HCT116 (cell line): Measurements from ENCODE around the gene KLF2. TPM values are rescaled to one million over a fixed set of nuclear protein-coding genes. Genes with fewer than 3 reads are reported as not detected.

ENCODE experiments used
- ATAC-seq: fragments of 200-7000 bp; cut with Tn5 transposase; 2 replicates; pipeline ENCODE4 v1.9.1; 2020; ENCODE audit warnings: mild to moderate bottlenecking, moderate library complexity
- BruUV-seq: library from RNA; stranded (reverse); fragments of 400-500 nt; replicated peaks from 2 replicates; lab custom pipeline; 2021; lab: Mats Ljungman, UMichigan
- CTCF ChIA-PET: fragments of 300-600 bp; sonication (Branson Sonifier 250); formaldehyde crosslinking; loops from one replicate; lab custom pipeline; 2021; ENCODE audit warnings: antibody characterized with exemption; lab: Charles Lee
- POLR2A ChIA-PET: fragments of 300-600, 350-600 bp; sonication (Branson Sonifier 250); formaldehyde crosslinking; loops from one replicate; lab custom pipeline; 2021; ENCODE audit warnings: antibody characterized with exemption; lab: Charles Lee
- RAD21 ChIA-PET, 2 experiments: fragments of 300-600 bp; sonication (Branson Sonifier 250); formaldehyde crosslinking; loops; one replicate each; lab custom pipeline; 2023; ENCODE audit warnings: low total read pairs in 2 of 2; ENCODE audit not compliant: uncharacterized antibody in 2 of 2, unreplicated experiment in 2 of 2, low non-redundant PET in 1 of 2; lab: Charles Lee
- DNase-seq: peaks from one replicate; pipeline ENCODE4 v3.0.0-alpha.2; 2010; ENCODE audit warnings: low read depth, low spot score
- H2AFZ ChIP-seq: fragments of 200-600 bp; shearing (Covaris generic), sonication (generic); 2 replicates; pipeline ENCODE4 v1.6.1; 2017; ENCODE audit warnings: low read depth, mixed run types, mixed read lengths, antibody characterized with exemption, low read length; ENCODE audit not compliant: poor library complexity, severe bottlenecking
- H3K27ac ChIP-seq: 2 replicates; pipeline ENCODE4 v1.5.1; 2012; ENCODE audit warnings: low read depth, low read length
- H3K27me3 ChIP-seq: fragments of 200-600 bp; sonication (generic); 2 replicates; pipeline ENCODE4 v1.6.1; 2016; ENCODE audit warnings: mixed run types, low read length, mixed read lengths; ENCODE audit not compliant: insufficient read depth
- H3K36me3 ChIP-seq, 2 experiments: fragments of 200-500 bp in 1 of 2; fragments of 200-600 bp in 1 of 2; sonication (Bioruptor generic) in 1 of 2; sonication (generic) in 1 of 2; 2 replicates each; pipeline versions ENCODE4 v1.5.1 to v1.6.1; 2014 to 2016; ENCODE audit warnings: low read length in 2 of 2, inconsistent platforms in 1 of 2, mixed read lengths in 1 of 2, mixed run types in 1 of 2; ENCODE audit not compliant: insufficient read depth in 2 of 2, control insufficient read depth in 1 of 2
- H3K4me1 ChIP-seq, 2 experiments: fragments of 200-600 bp in 1 of 2; sonication (generic) in 1 of 2; 2 replicates each; pipeline versions ENCODE4 v1.5.1 to v1.6.1; 2012 to 2017; ENCODE audit warnings: low read length in 2 of 2, inconsistent platforms in 1 of 2, mild to moderate bottlenecking in 1 of 2, mixed read lengths in 1 of 2, mixed run types in 1 of 2, moderate library complexity in 1 of 2; ENCODE audit not compliant: insufficient read depth in 2 of 2, control insufficient read depth in 1 of 2
- H3K4me2 ChIP-seq: fragments of 200-600 bp; sonication (generic); 2 replicates; pipeline ENCODE4 v1.6.1; 2017; ENCODE audit warnings: mixed run types, low read length, mixed read lengths
- H3K4me3 ChIP-seq, 2 experiments: fragments of 200-600 bp in 1 of 2; sonication (generic) in 1 of 2; replicated peaks in 1 of 2; 2 replicates each; pipeline ENCODE4 v1.5.1; 2011 to 2016; ENCODE audit warnings: low read length in 2 of 2, control low read depth in 1 of 2, low read depth in 1 of 2, mild to moderate bottlenecking in 1 of 2, mixed read lengths in 1 of 2, mixed run types in 1 of 2
- H3K79me2 ChIP-seq: fragments of 200-600 bp; sonication (generic); 2 replicates; pipeline ENCODE4 v1.6.1; 2017; ENCODE audit warnings: mild to moderate bottlenecking, mixed run types, low read length, moderate library complexity, mixed read lengths; ENCODE audit not compliant: insufficient read depth
- H3K9ac ChIP-seq: fragments of 200-600 bp; sonication (generic); 2 replicates; pipeline ENCODE4 v1.6.1; 2016; ENCODE audit warnings: low read length, mixed read lengths
- H3K9me2 ChIP-seq: fragments of 200-600 bp; sonication (generic), shearing (Covaris generic); 2 replicates; pipeline ENCODE4 v1.6.1; 2017; ENCODE audit warnings: mixed run types, mild to moderate bottlenecking, moderate library complexity; ENCODE audit not compliant: insufficient read depth
- H3K9me3 ChIP-seq, 2 experiments: fragments of 200-500 bp in 1 of 2; fragments of 200-600 bp in 1 of 2; sonication (Bioruptor generic) in 1 of 2; sonication (generic) in 1 of 2; 2 replicates each; pipeline ENCODE4 v1.6.1; 2014 to 2017; ENCODE audit warnings: low read length in 2 of 2, mixed read lengths in 2 of 2, inconsistent platforms in 1 of 2, low read depth in 1 of 2, mild to moderate bottlenecking in 1 of 2, mixed run types in 1 of 2, moderate library complexity in 1 of 2; ENCODE audit not compliant: control insufficient read depth in 1 of 2, insufficient read depth in 1 of 2
- H4K20me1 ChIP-seq: fragments of 200-600 bp; sonication (generic), shearing (Covaris generic); 2 replicates; pipeline ENCODE4 v1.6.1; 2017; ENCODE audit warnings: mixed run types, mild to moderate bottlenecking, moderate library complexity; ENCODE audit not compliant: insufficient read depth
- ATF3 ChIP-seq: IDR thresholded peaks from 2 replicates; pipeline ENCODE4 v1.6.1; 2012
- CBX3 ChIP-seq: IDR thresholded peaks from 2 replicates; pipeline ENCODE4 v1.6.1; 2012; ENCODE audit warnings: low read depth
- CTCF ChIP-seq, 3 experiments: fragments of 200-600 bp in 1 of 3; sonication (generic) in 1 of 3; IDR thresholded peaks in 2 of 3; conservative IDR thresholded peaks in 1 of 3; 2 replicates each; pipeline ENCODE4 v1.5.1; 2012 to 2017; ENCODE audit warnings: low read depth in 2 of 3, low read length in 2 of 3, antibody characterized with exemption in 1 of 3, borderline replicate concordance in 1 of 3, control low read depth in 1 of 3, mild to moderate bottlenecking in 1 of 3, mixed read lengths in 1 of 3, mixed run types in 1 of 3, moderate library complexity in 1 of 3; ENCODE audit not compliant: insufficient read depth in 1 of 3
- ELF1 ChIP-seq: IDR thresholded peaks from 2 replicates; pipeline ENCODE4 v1.6.1; 2012; ENCODE audit warnings: low read depth, borderline replicate concordance
- EZH2 ChIP-seq: fragments of 200-600 bp; sonication (generic); IDR thresholded peaks from 2 replicates; pipeline ENCODE4 v1.6.1; 2017; ENCODE audit warnings: antibody characterized with exemption, mixed run types
- EZH2phosphoT487 ChIP-seq: fragments of 200-600 bp; IDR thresholded peaks from 2 replicates; pipeline ENCODE4 v1.6.1; 2018; ENCODE audit warnings: antibody characterized with exemption, borderline replicate concordance
- FOSL1 ChIP-seq: IDR thresholded peaks from 2 replicates; pipeline ENCODE4 v1.6.1; 2012; ENCODE audit warnings: low read depth
- JUND ChIP-seq: IDR thresholded peaks from 2 replicates; pipeline ENCODE4 v1.6.1; 2012
- MAX ChIP-seq: IDR thresholded peaks from 2 replicates; pipeline ENCODE4 v1.6.1; 2012
- POLR2A ChIP-seq: IDR thresholded peaks from 2 replicates; pipeline ENCODE4 v1.7.0; 2011; ENCODE audit warnings: borderline replicate concordance; ENCODE audit not compliant: insufficient read depth, insufficient read length; ENCODE audit errors: extremely low read depth
- POLR2AphosphoS5 ChIP-seq: IDR thresholded peaks from 2 replicates; pipeline ENCODE4 v1.6.1; 2011; ENCODE audit warnings: mild to moderate bottlenecking, low read depth, low read length, moderate library complexity
- RAD21 ChIP-seq: IDR thresholded peaks from 2 replicates; pipeline ENCODE4 v1.6.1; 2012; ENCODE audit warnings: low read depth, mild to moderate bottlenecking
- SIN3A ChIP-seq: IDR thresholded peaks from 2 replicates; pipeline ENCODE4 v1.6.1; 2012; ENCODE audit warnings: low read depth
- SP1 ChIP-seq: IDR thresholded peaks from 2 replicates; pipeline ENCODE4 v1.6.1; 2012; ENCODE audit warnings: low read depth
- SRF ChIP-seq: IDR thresholded peaks from 2 replicates; pipeline ENCODE4 v1.6.1; 2012; ENCODE audit warnings: low read depth
- TCF7L2 ChIP-seq: IDR thresholded peaks from 2 replicates; pipeline ENCODE4 v1.7.0; 2011; ENCODE audit warnings: borderline replicate concordance, inconsistent platforms; ENCODE audit not compliant: insufficient read depth, insufficient read length; ENCODE audit errors: extremely low read depth
- YY1 ChIP-seq: IDR thresholded peaks from 2 replicates; pipeline ENCODE4 v1.6.1; 2011; ENCODE audit warnings: low read length, low read depth, moderate library complexity, mild to moderate bottlenecking; ENCODE audit not compliant: insufficient replicate concordance; ENCODE audit errors: extremely low read depth
- ZBTB33 ChIP-seq: IDR thresholded peaks from 2 replicates; pipeline ENCODE4 v1.6.1; 2011; ENCODE audit warnings: mild to moderate bottlenecking, low read length, moderate library complexity; ENCODE audit not compliant: insufficient replicate concordance; ENCODE audit errors: extremely low read depth
- ZFX ChIP-seq: fragments of 450-650 bp; IDR thresholded peaks from 2 replicates; pipeline ENCODE4 v1.6.1; 2017
- ZNF274 ChIP-seq: fragments of 200-500 bp; sonication (Bioruptor generic); IDR thresholded peaks from 2 replicates; pipeline ENCODE4 v1.6.1; 2014; ENCODE audit warnings: mild to moderate bottlenecking, low read depth, low read length, inconsistent platforms
- intact Hi-C: fragments of 100-400 bp; cut with micrococcal nuclease; formaldehyde crosslinking; loops from 2 replicates; pipeline ENCODE4 v1.10.0; 2022
- total RNA-seq: library from RNA; stranded (reverse); gene quantifications from one replicate; pipeline ENCODE4 v1.2.1, GENCODE V29; 2021; ENCODE audit not compliant: unreplicated experiment

The KLF2 gene
- total RNA-seq, 1 experiment from 2014 or later = 39.4 TPM

GRCh38 chr19:16351133-16351809, 26.6 kb downstream of the KLF2 start:
- TF ChIP-seq SP1 (no peak), CTCF (IDR thresholded peaks at IDR 0.05 in 2 of 3, conservative IDR thresholded peaks at IDR 0.05 in 1 of 3; ENCODE audit: borderline replicate concordance in 1 of 3, insufficient read depth in 1 of 3, low read depth in 2 of 3, low read length in 2 of 3) (no peak), RAD21 (no peak), JUND (no peak), ZBTB33 (no peak), MAX (no peak), CBX3 (no peak), POLR2A (no peak), ELF1 (no peak), ZFX (no peak), EZH2phosphoT487 (no peak), POLR2AphosphoS5 (no peak), EZH2 (no peak), FOSL1 (no peak), SIN3A (no peak), YY1 (no peak), SRF (no peak), TCF7L2 (no peak), ZNF274 (no peak), ATF3 (no peak)
- TF ChIP-seq, all 23 proteins: peak for 0
- RAD21 ChIA-PET = no interaction called here
- no TSS peak for BruUV-seq
- POLR2A ChIA-PET = no interaction called here
- Histone ChIP-seq H4K20me1 (no peaks in the 10 kb centered on the region), H3K27ac (no peak overlapping the region), H3K4me2 (no peak overlapping the region), H2AFZ (no peak overlapping the region), H3K9me3 (no peaks in the 10 kb centered on the region), H3K4me1 (peaks cover 0 to 12% of the 10 kb centered on the region in 2 experiments; a peak in 1 of 4 replicates), H3K4me3 (no peak overlapping the region), H3K9ac (no peak overlapping the region), H3K9me2 (no peaks in the 10 kb centered on the region), H3K27me3 (no peaks in the 10 kb centered on the region), H3K36me3 (no peaks in the 10 kb centered on the region), H3K79me2 (no peaks in the 10 kb centered on the region)
- intact Hi-C loops = no loop called here
- CTCF ChIA-PET = no interaction called here
- no peak for DNase-seq
- ATAC-seq = no peak
